GM21786 (cell line): Measurements from ENCODE around the gene SYK.

Experiments used
- ATAC-seq: cut with Tn5 transposase; IDR thresholded peaks from one replicate; pipeline ENCODE4 v1.9.1; 2021; ENCODE audit not compliant: unreplicated experiment

Gene SYK

GRCh38 chr9:90903766-90904424 lies 102.3 kb downstream of the SYK start:
- ATAC-seq: no peak

GRCh38 chr9:90904706-90905478 lies 103.3 kb downstream of the SYK start:
- no peak for ATAC-seq

- no peak for ATAC-seq
These were observed 104.2 kb downstream of the SYK start for GRCh38 chr9:90905822-90906221.

- no peak for ATAC-seq
These were observed 104.9 kb downstream of the SYK start for GRCh38 chr9:90906316-90907055.

GRCh38 chr9:90907056-90907445 lies 105.4 kb downstream of the SYK start:
- no peak for ATAC-seq

GRCh38 chr9:90907790-90908189 lies 106.2 kb downstream of the SYK start:
- ATAC-seq: no peak

GRCh38 chr9:90909225-90909624 lies 107.6 kb downstream of the SYK start:
- no peak for ATAC-seq

GRCh38 chr9:90909747-90910283 lies 108.2 kb downstream of the SYK start:
- ATAC-seq: no peak

- no peak for ATAC-seq
These were observed 112.6 kb downstream of the SYK start for GRCh38 chr9:90914196-90914595.

GRCh38 chr9:90914868-90915483 lies 113.4 kb downstream of the SYK start:
- ATAC-seq: peak; percentile 86

- ATAC-seq: no peak
These were observed 114.1 kb downstream of the SYK start for GRCh38 chr9:90915693-90916092.

GRCh38 chr9:90916147-90916734 lies 114.6 kb downstream of the SYK start:
- no peak for ATAC-seq

GRCh38 chr9:90919883-90920282 lies 118.3 kb downstream of the SYK start:
- no peak for ATAC-seq

- ATAC-seq: no peak
These were observed 119.5 kb downstream of the SYK start for GRCh38 chr9:90921104-90921503.

- ATAC-seq: no peak
These were observed 120.3 kb downstream of the SYK start for GRCh38 chr9:90921969-90922368.

GRCh38 chr9:90925581-90926257 lies 124.1 kb downstream of the SYK start:
- no peak for ATAC-seq

GRCh38 chr9:90926936-90927335 lies 125.3 kb downstream of the SYK start:
- no peak for ATAC-seq

- no peak for ATAC-seq
These were observed 125.9 kb downstream of the SYK start for GRCh38 chr9:90927496-90927895.

- no peak for ATAC-seq
These were observed 128.0 kb downstream of the SYK start for GRCh38 chr9:90929626-90930025.

GRCh38 chr9:90933468-90933867 lies 131.8 kb downstream of the SYK start:
- ATAC-seq: no peak
